GM12873 (cell line): ENCODE results near the gene VDR.

ENCODE experiments used
- TF ChIP-seq, protein P1 (sequence below): IDR thresholded peaks from 2 replicates; pipeline ENCODE4 v1.5.1; 2012; ENCODE audit warnings: low read depth, mild to moderate bottlenecking, moderate library complexity, low read length, control low read depth; ENCODE audit not compliant: insufficient read depth; ENCODE audit errors: missing control alignments

Gene VDR

DNA sequence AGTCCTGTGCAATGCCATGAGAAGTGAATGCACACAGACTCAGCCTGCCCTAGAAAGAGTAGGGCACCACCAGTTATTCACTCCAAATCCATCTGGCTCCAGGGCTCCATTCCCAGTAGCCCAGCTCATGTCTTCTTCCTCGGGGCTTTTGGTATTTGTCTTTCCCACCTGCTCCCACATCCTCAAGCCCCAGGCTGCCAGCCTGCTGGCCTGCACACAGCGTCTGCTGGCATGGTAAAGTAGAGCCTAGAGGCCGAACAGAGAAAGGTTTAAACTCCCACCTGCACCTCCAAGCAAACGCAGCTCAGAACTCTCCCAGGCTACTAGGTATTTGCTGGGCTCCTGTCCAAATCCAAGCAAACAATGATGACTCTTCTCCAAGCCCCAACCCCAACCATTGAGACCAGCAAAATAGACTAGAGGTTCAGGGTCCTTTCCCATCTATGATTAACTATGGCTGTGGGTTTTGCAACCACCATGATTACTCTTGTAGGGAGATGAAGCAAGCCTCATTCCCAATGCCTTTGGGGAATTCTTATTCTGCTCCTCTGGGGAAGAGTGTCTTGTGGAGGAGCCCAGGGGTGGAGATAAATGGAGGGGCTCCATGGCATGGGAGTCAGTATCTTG lies 5.2 kb upstream of the VDR start:
- TF ChIP-seq, protein P1, sequence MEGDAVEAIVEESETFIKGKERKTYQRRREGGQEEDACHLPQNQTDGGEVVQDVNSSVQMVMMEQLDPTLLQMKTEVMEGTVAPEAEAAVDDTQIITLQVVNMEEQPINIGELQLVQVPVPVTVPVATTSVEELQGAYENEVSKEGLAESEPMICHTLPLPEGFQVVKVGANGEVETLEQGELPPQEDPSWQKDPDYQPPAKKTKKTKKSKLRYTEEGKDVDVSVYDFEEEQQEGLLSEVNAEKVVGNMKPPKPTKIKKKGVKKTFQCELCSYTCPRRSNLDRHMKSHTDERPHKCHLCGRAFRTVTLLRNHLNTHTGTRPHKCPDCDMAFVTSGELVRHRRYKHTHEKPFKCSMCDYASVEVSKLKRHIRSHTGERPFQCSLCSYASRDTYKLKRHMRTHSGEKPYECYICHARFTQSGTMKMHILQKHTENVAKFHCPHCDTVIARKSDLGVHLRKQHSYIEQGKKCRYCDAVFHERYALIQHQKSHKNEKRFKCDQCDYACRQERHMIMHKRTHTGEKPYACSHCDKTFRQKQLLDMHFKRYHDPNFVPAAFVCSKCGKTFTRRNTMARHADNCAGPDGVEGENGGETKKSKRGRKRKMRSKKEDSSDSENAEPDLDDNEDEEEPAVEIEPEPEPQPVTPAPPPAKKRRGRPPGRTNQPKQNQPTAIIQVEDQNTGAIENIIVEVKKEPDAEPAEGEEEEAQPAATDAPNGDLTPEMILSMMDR = no peak

DNA sequence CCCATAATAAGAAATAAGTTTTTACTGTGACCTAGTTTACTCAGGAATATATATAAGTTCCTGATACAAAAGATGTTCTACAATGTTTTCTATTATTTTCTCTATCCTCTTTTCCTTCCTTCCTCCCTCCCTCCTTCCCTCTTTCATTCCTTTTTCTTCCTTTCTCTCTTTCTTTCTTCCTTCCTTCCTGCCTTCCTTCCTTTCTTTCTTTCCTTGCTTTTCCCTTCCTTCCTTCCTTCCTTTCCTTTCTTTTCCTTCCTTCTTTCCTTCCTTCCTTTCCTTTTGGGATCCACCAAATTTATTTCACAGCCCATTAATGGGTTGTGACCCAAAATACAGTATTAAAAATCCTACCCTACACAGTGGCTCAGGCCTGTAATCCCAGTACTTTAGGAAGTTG lies 3.9 kb upstream of the VDR start:
- TF ChIP-seq, protein P1 = no peak

DNA sequence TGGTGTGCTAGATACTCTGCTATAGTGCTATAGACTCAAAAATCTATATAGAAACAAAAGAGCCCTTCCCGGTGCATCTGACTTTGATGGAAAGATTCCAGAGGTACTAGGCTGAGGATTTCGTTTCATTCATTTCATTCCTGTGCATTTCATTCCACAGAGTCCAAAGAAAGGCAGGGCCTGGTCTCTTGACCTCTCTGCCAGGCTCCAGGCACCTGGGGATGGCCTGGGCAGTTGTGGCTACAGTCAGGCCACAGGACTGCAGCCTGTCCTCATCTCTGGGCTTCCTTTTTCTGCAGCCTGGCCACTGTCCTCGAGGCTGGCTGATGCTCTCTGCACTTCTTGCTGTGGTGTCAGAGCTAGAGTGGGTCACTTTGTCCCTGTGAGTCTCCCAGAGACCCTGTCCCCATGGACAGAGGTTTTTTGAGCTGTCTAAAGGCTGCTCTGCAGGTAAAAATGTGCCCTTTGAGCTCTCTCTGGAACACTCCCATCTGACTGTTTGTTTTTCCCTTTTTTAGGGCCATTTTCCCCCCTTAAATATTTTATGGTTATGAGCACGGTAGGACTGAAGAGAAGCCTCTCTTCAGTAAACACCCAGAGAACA lies 3.2 kb upstream of the VDR start:
- TF ChIP-seq, protein P1 = no peak

DNA sequence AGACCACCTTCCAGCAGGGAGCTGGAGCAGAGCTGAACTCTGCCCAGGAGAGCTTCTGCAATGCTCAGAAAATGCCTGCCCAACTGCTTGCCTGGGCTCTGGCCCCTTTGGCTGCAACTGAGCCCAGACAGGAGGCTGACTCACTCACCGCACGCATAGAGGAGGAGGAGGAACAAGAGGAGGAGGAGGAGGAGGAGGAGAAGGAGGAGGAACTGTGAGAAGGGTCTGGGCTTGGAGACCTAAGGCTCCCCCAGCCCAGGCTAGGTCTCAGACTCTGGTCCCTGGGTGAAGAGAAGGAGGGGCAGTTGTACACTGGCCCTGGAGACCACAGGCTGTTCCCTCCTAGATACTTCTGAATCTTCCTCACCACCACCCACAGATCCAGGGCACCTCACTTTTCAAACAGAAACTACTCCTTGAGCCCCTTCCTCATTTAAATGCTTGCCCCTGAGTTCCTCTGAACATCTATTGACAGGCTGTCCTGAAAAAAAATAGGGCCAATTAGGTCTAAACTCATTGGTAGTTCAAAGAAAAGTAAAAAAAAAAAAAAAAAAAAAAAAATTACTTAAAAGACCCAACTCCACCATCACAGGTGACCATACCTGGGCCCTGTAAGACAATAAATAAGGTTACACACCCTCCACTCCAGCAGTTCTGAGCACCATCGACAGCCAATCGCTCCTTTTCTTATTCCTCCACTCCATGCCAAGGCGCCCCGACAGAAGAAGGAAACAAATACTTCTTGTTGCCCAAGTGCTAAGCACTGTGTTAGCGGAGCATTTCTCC lies 674 bp downstream of the VDR start:
- TF ChIP-seq, protein P1 = no peak

DNA sequence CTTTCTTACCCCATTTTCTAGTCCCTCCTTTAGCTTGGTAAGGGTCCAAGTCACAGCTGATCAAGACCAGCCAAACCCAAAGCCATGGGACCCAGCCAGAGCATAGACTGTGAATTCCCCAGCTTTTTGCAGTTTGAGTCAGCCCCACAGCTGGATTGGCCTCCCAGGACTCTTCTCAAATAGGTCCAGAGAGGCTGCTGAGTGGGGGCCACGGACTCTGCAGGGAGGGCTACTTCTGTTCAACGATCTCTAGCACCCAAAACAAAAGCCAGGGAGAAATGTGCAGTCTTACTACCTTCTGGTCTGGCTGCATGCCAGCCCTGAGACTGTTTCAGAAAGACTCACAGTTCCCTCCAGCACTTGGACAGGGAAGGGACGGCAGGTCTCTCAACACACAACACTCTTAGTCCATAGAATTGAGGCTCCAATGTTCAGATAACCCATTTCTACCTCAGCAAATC lies 1.6 kb downstream of the VDR start:
- TF ChIP-seq, protein P1 = no peak

DNA sequence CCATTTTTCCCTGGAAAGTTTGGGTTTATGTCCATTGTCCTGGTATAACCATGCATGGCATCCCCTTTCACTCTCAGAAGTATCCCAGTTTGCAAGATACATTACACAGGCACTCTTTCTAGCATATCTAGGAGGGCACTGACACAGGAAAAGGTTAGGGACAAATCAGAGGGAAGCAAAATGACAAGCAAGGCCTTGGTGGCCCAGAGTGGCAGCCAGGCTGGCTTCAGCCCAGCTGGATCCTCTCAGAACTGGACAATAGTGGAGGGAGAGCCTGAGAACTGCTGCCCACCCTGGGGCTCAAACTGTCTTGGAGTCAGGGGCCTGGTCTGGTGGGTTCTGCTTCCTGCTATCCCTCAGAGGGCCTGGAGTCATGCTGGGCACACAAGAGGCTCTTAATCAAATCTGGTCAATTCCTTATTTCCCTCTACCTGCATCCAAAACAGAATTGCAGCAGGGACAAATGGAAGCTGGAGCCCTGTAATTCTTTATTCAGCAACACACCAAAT lies 2.6 kb downstream of the VDR start:
- TF ChIP-seq, protein P1 = no peak

DNA sequence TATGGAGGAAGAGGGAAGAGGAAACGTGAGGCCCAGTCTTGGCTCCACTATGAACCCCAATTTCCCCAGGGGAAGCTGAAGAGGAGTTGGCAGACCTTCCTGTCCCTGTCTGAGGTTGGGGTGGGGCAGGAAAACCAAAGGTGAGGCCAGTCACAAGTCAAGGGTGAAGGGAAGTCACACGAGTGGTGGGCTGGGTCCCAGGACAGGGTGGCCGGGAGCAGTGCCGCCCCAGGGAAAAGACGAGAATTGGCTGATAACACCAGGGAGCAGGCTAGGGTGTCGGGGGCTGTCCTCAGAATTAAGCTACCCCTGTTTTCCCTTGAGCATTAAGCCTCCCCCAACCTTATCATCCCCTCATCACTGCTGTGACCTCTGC lies 3.1 kb downstream of the VDR start:
- TF ChIP-seq, protein P1 = no peak
